HT1080 (cell line): ENCODE results near the gene SLC37A1. TPM values are rescaled to one million over a fixed set of nuclear protein-coding genes. Genes with fewer than 3 reads are reported as not detected.
A peak's percentile ranks its signal among the peaks of the same experiment; 100 is the strongest.

ENCODE experiments used
- DNase-seq: peaks from one replicate; pipeline ENCODE4 v3.0.0-alpha.2; 2015; ENCODE audit warnings: low read depth
- total RNA-seq: library from RNA; depleted of rRNA; stranded (reverse); fragments of >200 nt; shearing (Covaris generic); gene quantifications from 2 replicates; pipeline ENCODE4 v1.2.3, GENCODE V29; 2014

SLC37A1 gene
- total RNA-seq, 1 experiment from 2014 or later: 5.9 TPM

GRCh38 chr21:42525029-42525581, 11.5 kb downstream of the SLC37A1 start:
- no peak for DNase-seq

- no peak for DNase-seq
These were observed 12.2 kb downstream of the SLC37A1 start for GRCh38 chr21:42525676-42526378.

DNA sequence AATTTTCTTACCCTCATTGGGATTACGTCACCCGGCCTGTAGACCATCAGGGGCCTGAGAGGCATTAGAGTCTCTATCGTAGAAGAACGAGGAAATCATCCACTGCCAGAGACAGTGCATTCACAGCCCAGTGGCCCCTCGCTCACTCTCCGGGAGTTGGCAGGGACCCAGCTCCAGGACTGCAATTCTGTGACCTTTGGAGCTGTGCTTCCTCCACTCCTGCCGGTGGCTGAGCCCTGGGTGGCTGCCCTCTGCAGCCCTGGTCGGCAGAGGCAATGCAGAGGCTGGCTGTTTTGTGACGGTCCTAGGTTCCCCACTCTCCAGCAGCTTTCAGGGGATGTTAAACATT, 12.7 kb downstream of the SLC37A1 start:
- no peak for DNase-seq

DNA sequence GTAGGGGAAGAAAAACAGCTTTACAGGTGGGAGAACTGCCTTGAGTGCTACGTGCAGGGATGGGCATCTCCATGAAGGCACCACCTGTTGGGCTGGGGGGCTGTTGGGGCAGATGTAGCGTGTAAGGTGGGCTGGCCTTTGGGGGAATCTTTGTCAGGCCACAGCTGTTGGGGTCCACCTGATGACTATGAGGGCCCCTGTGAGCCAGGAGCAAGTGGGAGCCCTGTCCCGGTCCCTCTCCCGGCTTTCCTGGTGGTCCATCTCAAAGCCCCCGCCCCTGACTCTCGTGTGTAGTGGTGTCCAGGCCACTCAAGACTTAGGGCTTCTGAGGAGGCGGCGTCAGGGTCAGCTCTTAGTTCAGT, 13.5 kb downstream of the SLC37A1 start:
- no peak for DNase-seq

DNA sequence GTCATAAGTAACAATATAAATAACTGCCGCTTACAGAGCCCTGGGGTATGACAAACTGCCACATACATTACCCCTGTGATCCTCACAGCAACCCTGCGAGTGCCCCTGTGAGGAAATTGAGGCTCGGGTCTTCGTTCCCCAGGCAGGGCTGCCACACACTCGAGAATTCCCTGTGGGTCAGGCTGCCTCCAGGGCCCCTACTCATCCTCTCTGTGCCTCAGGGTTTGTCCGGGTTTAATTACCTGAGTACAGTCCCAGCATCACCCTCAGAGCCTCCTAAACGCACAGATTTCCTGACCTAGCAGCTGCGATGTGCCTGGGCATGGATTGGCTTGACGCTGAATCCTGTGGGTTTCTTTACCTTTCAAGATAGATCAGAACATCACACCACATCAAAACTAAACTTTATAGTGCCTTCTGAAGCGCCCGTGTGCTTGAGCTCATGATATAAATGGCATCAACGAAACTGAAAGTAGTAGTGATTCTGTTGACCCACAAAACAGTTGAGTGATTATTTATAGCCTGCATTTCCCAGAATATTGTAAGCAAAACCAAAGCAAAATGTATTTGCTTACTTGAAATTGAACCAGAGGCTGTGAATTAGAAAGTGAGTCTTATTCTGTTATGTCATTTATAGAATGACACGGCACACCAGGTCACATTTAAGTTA, 14.0 kb downstream of the SLC37A1 start:
- no peak for DNase-seq

- DNase-seq: no peak
These were observed 16.5 kb downstream of the SLC37A1 start for GRCh38 chr21:42530167-42530518.

GRCh38 chr21:42531771-42532170, 18.1 kb downstream of the SLC37A1 start:
- DNase-seq: no peak

GRCh38 chr21:42532466-42533181, 19.0 kb downstream of the SLC37A1 start:
- DNase-seq: no peak

- no peak for DNase-seq
These were observed 19.8 kb downstream of the SLC37A1 start for GRCh38 chr21:42533306-42533962.

DNA sequence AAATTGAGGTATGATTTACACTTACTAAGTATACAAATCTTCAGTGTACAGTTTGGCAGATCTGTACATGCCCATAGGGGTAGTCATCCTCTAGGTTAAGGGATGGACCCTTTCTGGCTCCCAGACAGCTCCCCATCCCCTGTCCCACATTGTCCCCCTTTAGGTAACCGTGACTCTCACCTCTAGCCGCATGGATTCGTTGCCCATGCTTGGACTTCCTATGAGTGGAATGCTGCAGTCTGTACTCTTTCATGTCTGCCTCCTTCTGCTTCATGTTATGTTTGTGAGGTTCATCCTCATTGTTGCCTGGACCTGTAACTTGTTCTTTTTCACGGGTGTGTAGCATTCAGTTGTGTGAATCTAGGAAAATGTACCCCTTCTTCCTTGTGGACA, 20.3 kb downstream of the SLC37A1 start:
- DNase-seq: no peak

DNA sequence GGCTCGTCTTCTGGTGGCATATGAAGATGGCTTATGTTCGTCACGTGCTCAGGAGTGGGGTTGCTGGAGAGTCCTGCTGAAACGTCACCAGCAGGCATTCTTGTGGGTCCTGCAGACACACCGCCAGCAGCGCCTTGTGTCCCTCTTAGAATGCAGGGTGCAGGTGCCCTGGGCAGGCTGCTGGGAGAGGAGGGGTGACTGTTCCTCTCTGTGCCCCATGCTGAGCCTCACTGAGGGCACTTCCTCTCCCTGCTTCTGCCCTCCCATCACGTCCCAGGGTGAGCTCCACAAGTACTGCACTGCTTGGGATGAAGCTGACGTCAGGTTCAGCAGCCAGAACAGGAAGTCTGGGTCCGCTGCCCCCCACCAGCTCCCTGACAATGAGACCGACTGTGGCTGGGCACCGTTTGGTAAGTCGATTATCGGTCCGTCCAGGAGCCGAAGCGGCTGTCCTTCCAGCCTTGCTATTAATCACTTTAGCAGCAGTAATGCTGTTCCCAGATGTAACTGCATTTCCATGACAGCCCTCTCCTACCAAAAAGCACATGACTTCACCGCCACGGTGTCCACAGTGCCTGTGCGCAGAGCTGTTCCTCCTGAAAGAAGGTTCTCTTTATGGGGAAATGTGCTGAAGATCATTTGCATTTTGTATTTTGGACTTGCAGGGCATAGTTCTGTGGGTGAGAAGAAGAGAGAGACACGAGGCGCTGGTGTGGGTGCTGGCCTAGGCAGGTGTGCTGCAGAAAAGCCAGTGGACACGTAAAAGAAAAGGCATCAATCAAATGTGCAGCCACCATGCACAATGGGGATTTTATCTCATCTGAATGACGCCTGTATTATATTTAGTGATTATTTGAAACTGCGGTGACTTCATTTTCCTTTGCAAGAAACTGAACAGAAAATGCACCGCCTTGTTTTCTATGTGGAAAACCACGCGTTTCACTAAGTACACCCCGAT, 21.0 kb downstream of the SLC37A1 start:
- peak; percentile 30 for DNase-seq

DNA sequence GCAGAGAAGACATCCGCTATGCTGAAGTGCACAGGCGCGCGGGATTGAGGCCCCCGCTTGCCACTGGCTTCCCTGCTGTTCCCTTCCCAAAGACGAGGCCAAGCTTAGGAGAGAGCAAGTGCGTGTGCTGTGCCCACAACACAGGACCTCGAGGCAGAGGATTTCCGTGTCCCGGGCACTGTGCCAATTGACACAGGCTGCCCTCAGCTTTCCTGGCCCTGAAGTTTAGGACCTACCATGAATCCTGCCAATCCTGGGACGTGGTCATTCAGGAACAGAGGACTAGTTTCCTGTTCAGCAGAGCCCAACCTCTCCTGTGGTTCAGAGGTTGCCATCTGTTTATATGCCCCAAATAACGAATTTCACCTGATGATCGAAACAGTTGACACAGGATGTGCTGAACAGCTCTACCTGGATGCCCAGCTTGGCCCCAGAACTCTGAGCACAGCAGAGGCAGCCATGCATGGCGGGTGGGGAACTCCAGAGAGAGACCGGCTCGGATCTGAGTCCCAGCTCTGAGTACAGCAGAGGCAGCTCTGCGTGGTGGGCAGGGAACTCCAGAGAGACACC, 22.0 kb downstream of the SLC37A1 start:
- DNase-seq: no peak

DNA sequence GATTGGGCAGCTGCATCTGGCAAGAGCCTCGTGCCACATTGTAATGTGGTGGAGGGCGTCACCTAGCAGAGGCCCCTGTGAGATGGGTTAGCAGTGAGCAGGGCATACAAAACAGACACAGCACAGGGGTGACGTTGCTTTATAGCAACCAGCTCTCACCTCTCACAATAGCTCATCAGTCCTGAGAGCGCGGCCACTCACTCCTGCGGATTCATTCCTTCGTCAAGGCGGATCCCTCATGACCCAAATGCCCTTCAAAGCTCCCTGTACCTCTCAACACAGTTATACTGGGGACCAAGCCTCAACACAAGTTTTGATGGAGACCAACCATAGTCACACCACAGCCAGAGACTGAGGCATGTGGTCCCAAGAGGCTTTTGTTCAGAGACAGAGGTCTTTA, 22.9 kb downstream of the SLC37A1 start:
- DNase-seq: no peak

GRCh38 chr21:42537106-42537742, 23.6 kb downstream of the SLC37A1 start:
- DNase-seq: no peak

DNA sequence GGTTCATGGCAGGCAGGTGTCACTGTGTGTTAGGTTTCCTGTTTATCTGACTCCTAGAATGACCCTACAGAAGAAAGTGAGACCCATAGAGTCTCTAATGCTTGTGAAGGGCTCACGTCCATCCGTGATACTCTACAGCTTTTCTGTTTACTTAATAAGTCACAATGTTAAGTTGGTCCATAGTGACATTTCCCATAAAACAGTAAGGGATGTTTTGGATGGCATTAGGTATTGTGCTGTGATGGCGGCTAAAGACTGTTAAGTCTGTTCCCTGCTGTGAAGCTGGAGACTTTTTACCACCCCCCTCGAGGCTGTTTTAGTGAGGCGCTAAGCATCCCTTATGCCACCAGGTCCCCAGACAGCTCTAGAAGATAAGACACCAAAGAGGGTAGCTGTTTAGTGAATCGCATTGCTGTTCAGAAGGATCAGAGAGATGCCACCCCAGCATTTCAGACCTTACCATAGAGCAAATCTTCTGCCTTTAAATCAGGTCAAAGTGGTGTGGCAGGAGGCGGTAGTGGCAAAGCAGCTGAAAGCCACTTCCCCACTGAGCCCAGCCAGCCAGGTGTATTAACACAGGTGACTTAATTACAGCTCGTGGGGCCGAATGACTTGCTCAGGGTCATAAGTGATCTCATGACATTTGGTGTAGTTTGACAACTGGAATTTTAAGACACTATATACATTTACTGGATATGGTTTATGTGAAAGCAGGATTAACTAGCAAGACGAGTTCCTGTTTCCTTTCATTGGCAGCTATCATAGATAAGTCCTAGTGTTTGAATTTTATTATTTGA, 25.0 kb downstream of the SLC37A1 start:
- no peak for DNase-seq

DNA sequence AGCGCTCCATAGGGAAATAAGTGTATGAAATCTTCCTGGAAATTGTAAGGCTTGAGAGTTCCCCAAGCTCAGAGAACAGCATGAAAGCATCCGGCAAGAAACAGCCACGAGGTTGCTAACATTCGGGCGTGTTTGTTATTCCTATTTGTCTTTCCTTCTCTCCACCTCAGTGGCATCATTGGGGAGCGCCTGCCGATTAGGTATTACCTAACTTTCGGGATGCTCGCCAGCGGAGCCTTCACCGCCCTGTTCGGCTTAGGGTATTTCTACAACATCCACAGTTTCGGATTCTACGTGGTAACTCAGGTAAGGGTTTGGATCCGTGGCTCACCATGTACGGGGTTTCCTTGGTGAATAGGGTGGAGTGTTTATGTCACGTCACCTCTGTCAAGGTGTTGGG, 25.7 kb downstream of the SLC37A1 start:
- no peak for DNase-seq

GRCh38 chr21:42539931-42540343, 26.3 kb downstream of the SLC37A1 start:
- DNase-seq: no peak

DNA sequence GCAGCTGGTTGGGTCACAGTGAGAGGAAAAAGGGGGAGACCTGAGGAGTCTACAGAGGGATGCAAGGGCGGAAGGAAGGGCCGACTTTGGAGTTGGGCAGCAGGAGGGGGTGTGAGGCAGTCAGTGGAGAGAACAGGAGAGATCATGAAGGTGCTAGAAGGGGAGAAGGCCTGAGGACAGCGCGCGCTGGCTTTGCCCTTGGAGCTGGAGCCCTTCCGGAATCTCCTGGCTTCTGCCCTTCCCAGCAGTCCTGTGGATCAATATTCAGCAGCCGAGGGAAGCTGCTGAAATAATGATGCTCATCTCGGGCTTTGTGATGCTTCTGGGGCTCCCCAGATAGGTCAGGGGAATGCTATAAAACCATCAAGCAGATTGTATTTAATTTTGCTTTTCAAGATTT, 26.7 kb downstream of the SLC37A1 start:
- no peak for DNase-seq

DNA sequence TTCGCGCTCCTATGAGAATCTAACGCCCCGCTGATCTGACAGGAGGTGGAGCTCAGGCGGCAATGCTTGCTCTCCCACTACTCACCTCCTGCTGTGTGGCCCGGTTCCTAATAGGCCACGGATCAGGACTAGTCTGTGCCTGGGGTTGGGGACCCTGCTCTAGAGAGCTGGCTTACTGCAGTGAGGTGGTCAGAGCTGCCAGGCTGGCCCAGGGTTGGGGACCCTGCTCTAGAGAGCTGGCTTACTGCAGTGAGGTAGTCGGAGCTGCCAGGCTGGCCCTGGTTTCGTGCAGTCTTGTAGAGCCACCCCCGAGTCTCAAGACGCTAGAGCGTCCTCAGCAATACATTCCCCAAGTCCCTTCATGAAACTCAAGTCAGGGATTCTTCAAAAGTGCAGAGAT, 27.5 kb downstream of the SLC37A1 start:
- DNase-seq: no peak
